Renal cortical epithelial cell (primary cell): ENCODE data around the gene SEPTIN8. TPM values are rescaled to one million over a fixed set of nuclear protein-coding genes. Genes with fewer than 3 reads are reported as not detected.
"Not testable (repeated sequence)": the region's sequence is repeated elsewhere in the genome, so short reads cannot be mapped to it uniquely, and the experiment has no call there.

ENCODE experiments used
- DNase-seq: peaks from one replicate; pipeline ENCODE4 v3.0.0-alpha.2; 2011; ENCODE audit warnings: low read depth
- total RNA-seq: library from RNA; depleted of rRNA; stranded (reverse); fragments of >200 nt; gene quantifications from 2 replicates; pipeline ENCODE4 v1.2.3, GENCODE V29; 2014

The SEPTIN8 gene
- total RNA-seq, 1 donor from 2014 or later: 116 TPM

- no peak for DNase-seq
Measured at GRCh38 chr5:132812781-132813598, 36.0 kb upstream of the SEPTIN8 start, which contains the start of gene SOWAHA. Gene SOWAHA, plus strand, starts transcription at chr5:132813302. Its CDS starts 320 bp downstream, at chr5:132813622.

GRCh38 chr5:132812123-132812765 is 35.2 kb upstream of the SEPTIN8 start:
- DNase-seq: no peak

GRCh38 chr5:132810605-132811004 is 33.6 kb upstream of the SEPTIN8 start:
- DNase-seq: no peak

- DNase-seq: no peak
Measured at GRCh38 chr5:132808866-132809265, 31.8 kb upstream of the SEPTIN8 start.

GRCh38 chr5:132808448-132808847 is 31.4 kb upstream of the SEPTIN8 start:
- no peak for DNase-seq

- peak; percentile 59 for DNase-seq
Measured at GRCh38 chr5:132807163-132807838, 30.3 kb upstream of the SEPTIN8 start.

GRCh38 chr5:132806804-132807162 is 29.7 kb upstream of the SEPTIN8 start:
- not testable (repeated sequence) for DNase-seq

GRCh38 chr5:132805872-132806271 is 28.8 kb upstream of the SEPTIN8 start:
- DNase-seq: not testable (repeated sequence)

GRCh38 chr5:132804219-132804618 is 27.2 kb upstream of the SEPTIN8 start:
- DNase-seq: not testable (repeated sequence)

- not testable (repeated sequence) for DNase-seq
Measured at GRCh38 chr5:132802685-132803066, 25.6 kb upstream of the SEPTIN8 start.

- DNase-seq: no peak
Measured at GRCh38 chr5:132802044-132802684, 25.1 kb upstream of the SEPTIN8 start.

- DNase-seq: no peak
Measured at GRCh38 chr5:132800545-132800944, 23.5 kb upstream of the SEPTIN8 start.

- DNase-seq: no peak
Measured at GRCh38 chr5:132799392-132799791, 22.4 kb upstream of the SEPTIN8 start.

- DNase-seq: no peak
Measured at GRCh38 chr5:132797651-132798050, 20.6 kb upstream of the SEPTIN8 start.

- DNase-seq: no peak
Measured at GRCh38 chr5:132791026-132791425, 14.0 kb upstream of the SEPTIN8 start.

GRCh38 chr5:132790201-132790865 is 13.3 kb upstream of the SEPTIN8 start:
- peak; percentile 65 for DNase-seq

GRCh38 chr5:132788990-132789886 is 12.2 kb upstream of the SEPTIN8 start:
- DNase-seq: no peak

GRCh38 chr5:132788508-132788907 is 11.5 kb upstream of the SEPTIN8 start:
- no peak for DNase-seq

GRCh38 chr5:132787076-132787475 is 10.0 kb upstream of the SEPTIN8 start:
- DNase-seq: peak; percentile 39

GRCh38 chr5:132785864-132786263 is 8.8 kb upstream of the SEPTIN8 start:
- no peak for DNase-seq

- no peak for DNase-seq
Measured at GRCh38 chr5:132785365-132785764, 8.3 kb upstream of the SEPTIN8 start.
